Calu3 (cell line): ENCODE data around the gene RAD51AP2. TPM values are rescaled to one million over a fixed set of nuclear protein-coding genes. Genes with fewer than 3 reads are reported as not detected.

Experiments used
- BruUV-seq: library from RNA; stranded (reverse); fragments of 400-500 nt; replicated peaks from 2 replicates; lab custom pipeline; 2021; lab: Mats Ljungman, UMichigan
- CTCF ChIA-PET: fragments of 300-600 bp; sonication (Branson Sonifier 250); formaldehyde crosslinking; loops from one replicate; lab custom pipeline; 2022; ENCODE audit warnings: antibody characterized with exemption; lab: Charles Lee
- DNase-seq: peaks from one replicate; pipeline ENCODE4 v3.0.0; 2022
- H3K27ac Mint-ChIP-seq: one replicate; pipeline ENCODE4 v1.8.0; 2022; ENCODE audit warnings: mixed read lengths; ENCODE audit not compliant: unreplicated experiment
- H3K27me3 Mint-ChIP-seq: one replicate; pipeline ENCODE4 v1.8.0; 2022; ENCODE audit warnings: mixed read lengths; ENCODE audit not compliant: unreplicated experiment
- H3K36me3 Mint-ChIP-seq: one replicate; pipeline ENCODE4 v1.8.0; 2022; ENCODE audit warnings: mild to moderate bottlenecking, moderate library complexity, mixed read lengths; ENCODE audit not compliant: insufficient read depth, unreplicated experiment
- H3K4me1 Mint-ChIP-seq: one replicate; pipeline ENCODE4 v1.8.0; 2022; ENCODE audit warnings: mild to moderate bottlenecking, low read depth, mixed read lengths; ENCODE audit not compliant: unreplicated experiment
- H3K4me3 Mint-ChIP-seq: one replicate; pipeline ENCODE4 v1.8.0; 2022; ENCODE audit warnings: mild to moderate bottlenecking, low read depth, moderate library complexity, mixed read lengths; ENCODE audit not compliant: unreplicated experiment
- H3K9me3 Mint-ChIP-seq: one replicate; pipeline ENCODE4 v1.8.0; 2022; ENCODE audit warnings: low read depth, mixed read lengths; ENCODE audit not compliant: unreplicated experiment
- intact Hi-C: fragments of 100-400 bp; cut with micrococcal nuclease; formaldehyde crosslinking; loops from one replicate; pipeline ENCODE4 v1.10.0; 2022; ENCODE audit not compliant: unreplicated experiment
- total RNA-seq: library from RNA; stranded (reverse); gene quantifications from 2 replicates; pipeline ENCODE4 v1.2.3, GENCODE V29; 2022
- TF ChIP-seq, protein P1 (sequence below): fragments of 200-600 bp; IDR thresholded peaks from one replicate; pipeline ENCODE4 v1.8.0; 2022; ENCODE audit warnings: antibody characterized with exemption; ENCODE audit not compliant: unreplicated experiment

The RAD51AP2 gene
- total RNA-seq, 1 experiment from 2014 or later = not detected

DNA sequence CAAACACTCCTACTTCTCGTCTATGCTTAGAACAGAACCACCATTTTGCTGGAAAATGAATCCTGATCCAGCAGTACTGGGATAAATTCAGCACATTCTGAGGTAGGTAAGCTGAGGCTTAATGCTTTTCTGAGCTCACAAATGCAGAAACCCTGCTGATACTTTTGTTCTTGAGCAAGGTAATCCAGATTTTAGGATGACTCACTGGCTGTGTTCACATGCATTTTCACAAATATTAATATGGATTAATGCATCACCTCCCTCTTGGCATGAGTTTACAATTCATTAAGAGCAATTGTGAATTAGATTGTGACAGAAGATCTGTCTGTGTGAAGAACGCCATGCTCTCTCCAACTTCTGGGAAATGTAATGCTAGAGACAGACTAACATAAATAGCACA lies 42.2 kb downstream of the RAD51AP2 start:
- Mint-ChIP-seq H3K27me3 (no peaks in the 10 kb centered on the region), H3K36me3 (no peaks in the 10 kb centered on the region), H3K27ac (no peak overlapping the region), H3K9me3 (no peaks in the 10 kb centered on the region), H3K4me3 (no peak overlapping the region), H3K4me1 (no peaks in the 10 kb centered on the region)
- no peak for DNase-seq
- CTCF ChIA-PET = no interaction called here
- intact Hi-C loops = no loop called here
- no TSS peak for BruUV-seq
- TF ChIP-seq, protein P1, sequence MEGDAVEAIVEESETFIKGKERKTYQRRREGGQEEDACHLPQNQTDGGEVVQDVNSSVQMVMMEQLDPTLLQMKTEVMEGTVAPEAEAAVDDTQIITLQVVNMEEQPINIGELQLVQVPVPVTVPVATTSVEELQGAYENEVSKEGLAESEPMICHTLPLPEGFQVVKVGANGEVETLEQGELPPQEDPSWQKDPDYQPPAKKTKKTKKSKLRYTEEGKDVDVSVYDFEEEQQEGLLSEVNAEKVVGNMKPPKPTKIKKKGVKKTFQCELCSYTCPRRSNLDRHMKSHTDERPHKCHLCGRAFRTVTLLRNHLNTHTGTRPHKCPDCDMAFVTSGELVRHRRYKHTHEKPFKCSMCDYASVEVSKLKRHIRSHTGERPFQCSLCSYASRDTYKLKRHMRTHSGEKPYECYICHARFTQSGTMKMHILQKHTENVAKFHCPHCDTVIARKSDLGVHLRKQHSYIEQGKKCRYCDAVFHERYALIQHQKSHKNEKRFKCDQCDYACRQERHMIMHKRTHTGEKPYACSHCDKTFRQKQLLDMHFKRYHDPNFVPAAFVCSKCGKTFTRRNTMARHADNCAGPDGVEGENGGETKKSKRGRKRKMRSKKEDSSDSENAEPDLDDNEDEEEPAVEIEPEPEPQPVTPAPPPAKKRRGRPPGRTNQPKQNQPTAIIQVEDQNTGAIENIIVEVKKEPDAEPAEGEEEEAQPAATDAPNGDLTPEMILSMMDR = no peak

DNA sequence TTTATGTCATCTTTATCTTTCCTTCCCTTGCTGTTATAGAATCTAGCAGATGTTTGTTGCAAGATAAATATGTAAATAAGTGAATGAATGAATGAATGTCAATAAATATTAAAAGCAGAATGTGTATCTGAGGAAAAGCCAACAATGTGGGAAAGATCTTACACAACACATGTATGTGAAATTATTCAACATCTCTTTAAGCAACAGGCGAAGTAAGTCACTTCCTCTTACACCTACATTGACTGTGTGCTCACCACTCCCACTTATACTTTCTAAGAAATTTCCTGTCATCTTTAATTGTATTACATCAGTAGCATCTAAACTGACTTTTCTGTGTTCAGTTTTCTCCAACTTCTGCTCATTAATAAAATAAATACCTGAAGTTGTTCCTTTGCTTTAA lies 43.0 kb downstream of the RAD51AP2 start:
- intact Hi-C loops = no loop called here
- Mint-ChIP-seq H3K4me1 (no peaks in the 10 kb centered on the region), H3K36me3 (no peaks in the 10 kb centered on the region), H3K27me3 (no peaks in the 10 kb centered on the region), H3K4me3 (no peak overlapping the region), H3K9me3 (peaks cover 6% of the 10 kb centered on the region), H3K27ac (no peak overlapping the region)
- DNase-seq = no peak
- no TSS peak for BruUV-seq
- TF ChIP-seq, protein P1 = no peak
- CTCF ChIA-PET = interaction anchor here (0.6 kb wide), 1 partner anchor 172 kb away, joined by 3 read pairs; no protein-coding TSS in a partner anchor

DNA sequence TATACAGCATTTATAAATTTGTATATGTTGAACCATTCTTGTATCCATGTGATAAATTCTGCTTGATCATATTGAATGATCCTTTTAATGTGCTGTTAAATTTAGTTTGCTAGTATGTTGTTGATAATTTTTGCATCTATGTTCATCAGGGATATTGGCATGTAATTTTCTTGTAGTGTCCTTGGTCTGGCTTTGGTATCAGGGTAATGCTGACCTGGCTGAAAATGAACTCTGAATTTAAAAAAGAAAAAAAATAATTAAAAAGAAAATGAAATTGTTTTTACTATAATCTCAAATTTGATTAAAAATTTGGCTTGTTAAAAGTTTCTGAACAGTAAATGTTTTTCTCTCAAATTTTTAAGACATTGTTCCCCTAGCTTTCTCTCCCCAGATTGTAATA lies 46.3 kb downstream of the RAD51AP2 start:
- H3K9me3 Mint-ChIP-seq = peaks cover 19% of the 10 kb centered on the region
- no TSS peak for BruUV-seq
- H3K36me3 Mint-ChIP-seq = no peaks in the 10 kb centered on the region
- intact Hi-C loops = loop anchor here (2.0 kb wide), 1 partner anchor 199 kb away; no protein-coding TSS in a partner anchor
- H3K27ac Mint-ChIP-seq = no peak overlapping the region
- H3K27me3 Mint-ChIP-seq = no peaks in the 10 kb centered on the region
- TF ChIP-seq, protein P1 = no peak
- no peak overlapping the region for H3K4me3 Mint-ChIP-seq
- no peaks in the 10 kb centered on the region for H3K4me1 Mint-ChIP-seq
- DNase-seq = no peak
- CTCF ChIA-PET = no interaction called here

DNA sequence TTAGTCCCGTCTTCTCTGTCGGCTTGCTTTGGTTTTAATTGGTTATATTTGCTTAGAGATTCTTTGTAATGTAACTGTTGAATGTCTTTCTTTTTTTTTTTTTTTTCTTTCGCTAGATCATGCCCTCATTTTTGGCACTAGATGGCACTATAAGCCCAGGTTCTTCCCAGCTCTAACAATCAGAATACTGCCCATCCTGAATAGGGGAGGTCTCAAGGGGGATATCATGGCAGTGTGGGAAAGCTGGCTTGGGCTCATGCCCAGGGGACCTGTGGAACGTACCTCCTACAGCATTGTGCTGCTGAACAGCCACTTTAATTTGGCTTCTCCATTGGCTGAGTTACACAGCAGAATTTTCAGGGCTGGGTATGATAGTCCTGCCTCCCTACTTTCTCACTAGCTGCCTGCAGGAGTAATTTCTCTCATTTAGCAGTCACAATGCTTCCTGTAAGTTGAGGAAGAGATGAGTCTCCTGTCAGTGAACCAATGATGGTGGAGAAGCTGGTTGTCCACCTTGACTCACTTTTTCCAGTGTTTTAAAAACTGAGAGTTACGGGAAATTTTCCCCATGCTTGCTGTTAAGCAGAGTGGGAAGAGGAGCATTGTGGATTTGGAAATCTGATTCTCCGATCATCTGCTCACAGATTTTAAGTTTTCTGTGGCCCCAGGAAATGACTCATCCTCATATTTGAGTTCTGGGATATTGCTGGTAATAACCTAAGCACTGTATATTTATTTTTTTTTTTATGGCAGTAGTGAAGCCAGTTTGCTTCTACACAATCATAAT lies 47.2 kb downstream of the RAD51AP2 start:
- DNase-seq = peak; percentile 1
- BruUV-seq = no TSS peak
- no peaks in the 10 kb centered on the region for H3K36me3 Mint-ChIP-seq
- CTCF ChIA-PET = interaction anchor here (1.8 kb wide), 1 partner anchor 200 kb away, joined by 9 read pairs; no protein-coding TSS in a partner anchor
- no peak overlapping the region for H3K27ac Mint-ChIP-seq
- intact Hi-C loops = loop anchor here (2.0 kb wide), 1 partner anchor 200 kb away; no protein-coding TSS in a partner anchor
- H3K4me3 Mint-ChIP-seq = no peak overlapping the region
- H3K27me3 Mint-ChIP-seq = no peaks in the 10 kb centered on the region
- no peaks in the 10 kb centered on the region for H3K4me1 Mint-ChIP-seq
- H3K9me3 Mint-ChIP-seq = peaks cover 19% of the 10 kb centered on the region
- TF ChIP-seq, protein P1 = peak; percentile 48
